ENCODE measurements around the gene GCK. TPM values are rescaled to one million over a fixed set of nuclear protein-coding genes. Genes with fewer than 3 reads are reported as not detected.

GCK gene
- total and polyA plus RNA-seq, 2 of the 13 experiments (the other 11 are each of a cell fraction or from before 2014, with no cell fraction given): not detected

- TF ChIP-seq IKZF1 (IDR thresholded peaks at IDR 0.05) (no peak), SAP130 (CRISPR knock-in tag; IDR thresholded peaks at IDR 0.05; ENCODE audit: low read depth) (peak; percentile 98), BRF2 (CRISPR knock-in tag; IDR thresholded peaks at IDR 0.05) (0 out of 2 replicates have a peak, but pooled peaks have one; percentile 18), KMT2B (CRISPR knock-in tag; IDR thresholded peaks at IDR 0.05) (peak; percentile 77), ZNF766 (CRISPR knock-in tag; IDR thresholded peaks at IDR 0.05; ENCODE audit: borderline replicate concordance) (no peak), PBX3 (CRISPR knock-in tag; IDR thresholded peaks at IDR 0.05; ENCODE audit: borderline replicate concordance) (no peak), NFATC3 (CRISPR knock-in tag; IDR thresholded peaks at IDR 0.05) (no peak), MYC (CRISPR knock-in tag; IDR thresholded peaks at IDR 0.05; ENCODE audit: borderline replicate concordance) (peak; percentile 89), DNMT1 (CRISPR knock-in tag; IDR thresholded peaks at IDR 0.05) (no peak), ZNF788 (CRISPR knock-in tag; IDR thresholded peaks at IDR 0.05; ENCODE audit: borderline replicate concordance) (peak; percentile 86; the same call in 1 of the 2 replicates), ZNF891 (CRISPR knock-in tag; IDR thresholded peaks at IDR 0.05) (no peak), KDM3A (CRISPR knock-in tag; IDR thresholded peaks at IDR 0.05; ENCODE audit: low read depth) (no peak), PAX8 (CRISPR knock-in tag; IDR thresholded peaks at IDR 0.05; ENCODE audit: borderline replicate concordance) (no peak), TFDP1 (CRISPR knock-in tag; IDR thresholded peaks at IDR 0.05; ENCODE audit: borderline replicate concordance) (peak; percentile 68; the same call in 1 of the 2 replicates), CHD4 (IDR thresholded peaks at IDR 0.05; ENCODE audit: borderline replicate concordance, low read length) (no peak), RBM39 (IDR thresholded peaks at IDR 0.05; ENCODE audit: low read depth, low read length, poor library complexity, severe bottlenecking) (peak; percentile 74), ZFP41 (CRISPR knock-in tag; IDR thresholded peaks at IDR 0.05; ENCODE audit: borderline replicate concordance) (no peak), PBX2 (CRISPR knock-in tag; IDR thresholded peaks at IDR 0.05) (no peak), TMF1 (CRISPR knock-in tag; IDR thresholded peaks at IDR 0.05; ENCODE audit: low read depth) (no peak), ZNF639 (CRISPR knock-in tag; conservative IDR thresholded peaks at IDR 0.05) (no peak; the same call in 1 of the 2 replicates), REPIN1 (CRISPR knock-in tag; IDR thresholded peaks at IDR 0.05; ENCODE audit: borderline replicate concordance, low read depth) (peak; percentile 52; the same call in 1 of the 2 replicates), CBX5 (CRISPR knock-in tag; IDR thresholded peaks at IDR 0.05; ENCODE audit: borderline replicate concordance) (peak; percentile 66; the same call in 1 of the 2 replicates), ONECUT2 (CRISPR knock-in tag; IDR thresholded peaks at IDR 0.05) (no peak), HIVEP1 (CRISPR knock-in tag; IDR thresholded peaks at IDR 0.05) (no peak), TAF15 (IDR thresholded peaks at IDR 0.05; ENCODE audit: low read depth, low read length, poor library complexity, severe bottlenecking) (no peak)
Measured at GRCh38 chr7:44200699-44201461, 11.6 kb upstream of the GCK start, which contains the start of gene YKT6 (continued).

Measured in HepG2 (cell line).